ENCODE results near the gene CACNB2. TPM values are rescaled to one million over a fixed set of nuclear protein-coding genes. Genes with fewer than 3 reads are reported as not detected.

CACNB2 gene
- total and polyA plus RNA-seq, 5 donors = 13.1 to 51.1 (median 41.0) TPM

DNA sequence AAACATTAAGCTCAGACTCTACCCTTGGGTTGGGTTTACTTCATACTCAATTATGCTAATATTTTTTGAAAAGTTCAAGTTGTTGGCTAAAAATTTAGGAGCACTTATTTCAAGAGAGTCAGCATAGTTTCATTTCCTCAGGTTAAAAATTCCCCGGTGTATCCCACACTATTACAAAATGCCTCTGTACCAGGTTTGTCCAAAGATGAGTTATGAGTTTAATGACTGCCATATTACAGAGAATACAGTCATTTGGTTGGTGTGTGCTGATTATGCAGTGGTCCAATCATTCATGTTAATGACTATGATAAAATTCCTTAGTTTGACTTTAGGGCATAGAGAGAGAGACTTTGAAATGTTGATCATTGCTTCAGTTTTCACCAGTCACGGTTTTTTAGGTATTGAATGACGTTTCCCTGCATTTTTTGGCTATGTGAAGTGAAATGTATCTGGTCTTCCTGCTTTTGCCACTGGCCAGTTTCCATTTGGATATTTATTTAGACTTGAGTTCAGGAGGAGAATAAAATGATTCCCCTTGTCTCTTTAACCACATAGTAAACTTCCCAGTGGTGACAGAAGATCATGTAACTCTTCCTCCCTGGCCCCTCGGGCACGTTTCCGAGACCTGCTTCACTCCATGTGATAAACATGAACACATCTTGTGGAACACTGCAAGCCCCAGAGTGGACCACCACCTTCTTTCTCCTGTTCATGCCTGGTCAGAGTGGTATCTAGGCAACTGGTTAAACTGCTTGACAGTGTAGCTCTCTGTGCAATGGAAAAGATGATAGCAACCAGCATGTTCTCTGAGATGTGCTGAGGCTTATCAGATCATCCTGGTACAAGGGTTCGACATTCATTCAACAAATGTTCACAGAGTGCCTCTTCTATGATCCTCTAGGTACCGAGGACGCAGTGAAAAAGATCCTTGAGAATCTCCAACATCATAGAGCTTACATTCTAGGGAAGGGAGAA lies 153.6 kb downstream of the CACNB2 start:
- WGBS = 75% methylated on average over 9 of the region's 9 CpGs
- H3K4me3 ChIP-seq (ENCODE audit: low read length) = no peak overlapping the region
- no peaks in the 10 kb centered on the region for H3K9me3 ChIP-seq (ENCODE audit: control insufficient read depth, low read length)
- DNase-seq (no peak), ATAC-seq (no peak)
- H3K4me1 ChIP-seq (ENCODE audit: control insufficient read depth, insufficient read depth, low read length) = no peaks in the 10 kb centered on the region
- intact Hi-C loops (cut with DNase I) = no loop called here
- no peak overlapping the region for H3K27ac ChIP-seq (ENCODE audit: low read length)
- H3K27me3 ChIP-seq (ENCODE audit: control insufficient read depth, insufficient read depth) = no peaks in the 10 kb centered on the region

DNA sequence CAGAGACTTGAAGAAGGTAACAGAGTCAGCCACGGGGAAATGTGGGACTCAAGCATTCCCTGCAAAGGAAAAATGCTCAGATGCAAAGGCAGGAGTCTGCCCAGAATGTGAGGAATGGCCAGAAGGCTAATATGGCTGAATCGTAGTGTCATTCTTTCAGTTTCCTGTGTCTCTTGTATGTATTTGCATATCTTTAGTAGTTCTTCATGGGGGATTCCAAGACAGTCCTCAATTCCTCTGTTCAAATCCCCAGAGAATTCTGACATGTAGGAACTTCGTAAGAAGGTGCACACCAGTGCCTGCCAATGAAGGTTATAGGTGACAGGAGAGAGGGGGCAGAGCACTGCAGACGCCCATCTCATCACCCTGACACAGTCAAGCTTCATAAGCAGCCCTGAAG lies 154.4 kb downstream of the CACNB2 start:
- Histone ChIP-seq H3K27me3 (ENCODE audit: control insufficient read depth, insufficient read depth) (no peaks in the 10 kb centered on the region), H3K27ac (ENCODE audit: low read length) (no peak overlapping the region), H3K4me3 (ENCODE audit: low read length) (no peak overlapping the region), H3K4me1 (ENCODE audit: control insufficient read depth, insufficient read depth, low read length) (no peaks in the 10 kb centered on the region), H3K9me3 (ENCODE audit: control insufficient read depth, low read length) (no peaks in the 10 kb centered on the region)
- ATAC-seq (no peak), DNase-seq (no peak)
- WGBS = 69% methylated on average over 4 of the region's 4 CpGs
- intact Hi-C loops (cut with DNase I) = no loop called here

DNA sequence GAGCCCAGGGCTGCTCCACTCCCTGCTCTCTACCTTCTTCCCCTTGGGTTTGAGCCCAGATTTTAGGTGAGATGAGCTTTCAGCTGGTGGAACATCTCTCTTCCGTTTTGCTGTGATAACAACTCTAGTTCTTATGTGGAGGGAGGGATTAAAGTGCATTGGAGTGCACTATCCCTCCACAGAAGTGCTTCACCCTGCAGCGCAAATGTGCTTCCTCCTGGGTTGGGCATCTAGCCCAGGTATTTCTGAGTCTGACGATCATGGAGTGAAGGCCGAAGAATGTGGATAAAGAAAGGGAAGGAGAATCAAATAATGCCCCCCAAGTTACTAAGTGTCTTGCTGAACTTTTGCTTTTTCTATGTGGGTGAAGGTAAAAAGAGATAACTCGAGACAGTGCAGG lies 157.4 kb downstream of the CACNB2 start:
- Histone ChIP-seq H3K27ac (ENCODE audit: low read length) (no peak overlapping the region), H3K4me3 (ENCODE audit: low read length) (no peak overlapping the region), H3K27me3 (ENCODE audit: control insufficient read depth, insufficient read depth) (no peaks in the 10 kb centered on the region), H3K9me3 (ENCODE audit: control insufficient read depth, low read length) (no peaks in the 10 kb centered on the region), H3K4me1 (ENCODE audit: control insufficient read depth, insufficient read depth, low read length) (no peaks in the 10 kb centered on the region)
- intact Hi-C loops (cut with DNase I) = no loop called here
- WGBS = 63% methylated on average over 5 of the region's 5 CpGs
- ATAC-seq = no peak
- no peak for DNase-seq

DNA sequence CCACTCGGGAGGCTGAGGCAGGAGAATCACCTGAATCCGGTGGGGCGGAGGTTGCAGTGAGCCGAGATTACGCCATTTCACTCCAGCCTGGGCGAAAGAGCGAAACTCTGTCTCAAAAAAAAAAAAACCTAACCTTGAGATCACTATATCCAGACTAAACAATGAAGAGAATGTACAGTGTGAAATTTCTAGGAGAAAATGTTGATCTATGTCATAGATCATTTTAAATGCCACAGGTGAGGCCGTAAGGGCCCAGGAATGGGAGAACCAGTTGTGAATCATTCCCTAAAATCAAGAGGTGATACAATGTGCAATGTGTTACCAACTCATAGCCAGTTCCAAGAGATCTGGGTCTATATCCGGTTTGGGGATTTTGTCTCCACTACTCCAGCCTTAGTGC lies 158.0 kb downstream of the CACNB2 start:
- no peak for DNase-seq
- no peak overlapping the region for H3K27ac ChIP-seq (ENCODE audit: low read length)
- no peaks in the 10 kb centered on the region for H3K9me3 ChIP-seq (ENCODE audit: control insufficient read depth, low read length)
- H3K4me3 ChIP-seq (ENCODE audit: low read length) = no peak overlapping the region
- H3K4me1 ChIP-seq (ENCODE audit: control insufficient read depth, insufficient read depth, low read length) = no peaks in the 10 kb centered on the region
- ATAC-seq = no peak
- intact Hi-C loops (cut with DNase I) = no loop called here
- no peaks in the 10 kb centered on the region for H3K27me3 ChIP-seq (ENCODE audit: control insufficient read depth, insufficient read depth)
- 94% methylated on average over 9 of the region's 9 CpGs for WGBS

DNA sequence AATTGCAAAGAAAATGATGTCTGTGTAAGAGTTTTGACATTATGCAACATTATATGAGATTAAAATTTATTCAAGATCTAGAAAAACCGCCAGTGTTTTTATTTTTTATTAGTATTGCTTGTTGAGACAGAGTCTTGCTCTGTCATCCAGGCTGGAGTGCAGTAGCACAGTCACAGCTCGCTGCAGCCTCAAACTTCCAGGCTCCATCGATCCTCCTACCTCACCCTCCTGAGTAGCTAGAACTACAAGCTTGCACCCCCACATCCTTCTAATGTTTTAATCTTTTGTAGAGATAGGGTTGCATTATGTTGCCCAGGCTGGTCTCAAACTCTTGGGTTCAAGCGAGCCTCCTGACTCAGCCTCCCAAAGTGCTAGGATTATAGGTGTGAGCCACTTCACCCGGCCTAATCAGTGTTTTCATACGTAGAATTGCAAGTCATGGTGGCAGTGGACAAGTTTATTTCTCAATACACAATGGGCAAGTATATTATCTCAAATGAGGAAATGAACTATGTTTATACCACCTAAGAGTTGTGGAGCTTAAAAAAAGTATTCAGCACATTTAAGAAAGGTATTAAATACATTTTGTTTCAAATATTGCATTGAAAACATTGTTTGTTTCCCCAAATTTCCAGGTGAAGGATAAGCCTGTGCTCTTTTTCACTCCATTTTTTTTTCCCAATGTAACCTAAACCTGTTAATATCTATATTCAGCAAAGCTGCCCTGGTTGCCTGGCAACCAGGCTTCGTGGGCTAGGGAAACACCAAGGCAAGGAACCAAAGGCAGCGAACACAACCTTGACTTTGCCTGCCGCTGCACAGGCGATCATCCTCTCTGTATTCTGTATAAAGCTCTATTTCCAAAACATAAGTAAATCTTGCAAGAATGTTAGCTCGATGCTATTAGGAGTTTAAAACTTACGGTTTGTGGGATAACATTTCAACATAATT lies 163.9 kb downstream of the CACNB2 start:
- DNase-seq = peak in 1 of 3 donors; percentile 51
- intact Hi-C loops (cut with DNase I) = no loop called here
- 62% methylated on average over 12 of the region's 12 CpGs for WGBS
- Histone ChIP-seq H3K27ac (ENCODE audit: low read length) (no peak overlapping the region), H3K27me3 (ENCODE audit: control insufficient read depth, insufficient read depth) (no peaks in the 10 kb centered on the region), H3K4me3 (ENCODE audit: low read length) (no peak overlapping the region), H3K4me1 (ENCODE audit: control insufficient read depth, insufficient read depth, low read length) (peaks cover 1% of the 10 kb centered on the region), H3K9me3 (ENCODE audit: control insufficient read depth, low read length) (no peaks in the 10 kb centered on the region)
- no peak for ATAC-seq

DNA sequence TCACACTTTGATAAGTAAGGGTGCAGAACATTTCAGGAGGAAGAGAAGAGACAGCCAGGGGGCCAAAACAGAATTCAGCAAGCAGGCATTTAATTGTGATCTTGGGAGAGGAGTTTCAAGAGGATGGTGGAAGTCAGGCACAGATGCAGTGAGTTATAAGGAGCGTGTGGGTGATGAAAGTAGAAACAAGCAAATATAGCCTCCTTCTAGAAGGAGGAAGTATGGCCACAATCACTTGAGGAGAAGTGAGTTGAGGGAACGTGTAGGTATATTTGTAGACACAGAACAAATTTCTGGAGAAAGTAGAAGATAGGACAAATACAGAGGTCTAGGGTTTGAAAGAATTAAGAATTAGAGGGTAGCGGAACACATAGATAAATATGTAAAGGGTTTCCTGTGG lies 165.8 kb downstream of the CACNB2 start:
- WGBS = 74% methylated on average over 3 of the region's 3 CpGs
- peaks cover 1% of the 10 kb centered on the region for H3K4me1 ChIP-seq (ENCODE audit: control insufficient read depth, insufficient read depth, low read length)
- ATAC-seq = no peak
- no peaks in the 10 kb centered on the region for H3K27me3 ChIP-seq (ENCODE audit: control insufficient read depth, insufficient read depth)
- intact Hi-C loops (cut with DNase I) = no loop called here
- no peaks in the 10 kb centered on the region for H3K9me3 ChIP-seq (ENCODE audit: control insufficient read depth, low read length)
- H3K4me3 ChIP-seq (ENCODE audit: low read length) = no peak overlapping the region
- DNase-seq = no peak
- H3K27ac ChIP-seq (ENCODE audit: low read length) = no peak overlapping the region

DNA sequence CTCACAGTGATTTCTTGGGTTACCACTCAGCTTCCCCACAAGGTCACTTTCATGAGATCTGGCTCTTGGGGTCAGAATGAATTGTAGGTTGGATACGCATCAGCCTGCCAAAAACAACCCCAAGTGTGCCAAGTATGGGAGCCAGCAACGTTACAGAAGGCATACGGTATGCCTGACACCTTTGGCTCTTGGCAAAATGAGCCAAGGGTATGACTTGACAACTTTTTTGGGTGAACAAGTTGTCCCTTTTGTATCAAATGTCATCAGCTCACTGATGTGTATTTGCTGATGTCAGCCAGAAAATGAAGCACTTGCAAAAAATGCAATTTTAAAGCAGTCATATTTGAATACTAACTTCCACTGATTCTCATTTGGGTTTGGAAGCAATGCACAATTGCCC lies 168.4 kb downstream of the CACNB2 start:
- intact Hi-C loops (cut with DNase I) = no loop called here
- peak; percentile 23 to 60 (median 51) for DNase-seq
- peak; percentile 67 to 74 for ATAC-seq
- Histone ChIP-seq H3K4me3 (ENCODE audit: low read length) (no peak overlapping the region), H3K27me3 (ENCODE audit: control insufficient read depth, insufficient read depth) (no peaks in the 10 kb centered on the region), H3K27ac (ENCODE audit: low read length) (peak overlapping the region; percentile 86), H3K9me3 (ENCODE audit: control insufficient read depth, low read length) (no peaks in the 10 kb centered on the region), H3K4me1 (ENCODE audit: control insufficient read depth, insufficient read depth, low read length) (peaks cover 1% of the 10 kb centered on the region)
- WGBS = 14% methylated on average over 3 of the region's 3 CpGs

DNA sequence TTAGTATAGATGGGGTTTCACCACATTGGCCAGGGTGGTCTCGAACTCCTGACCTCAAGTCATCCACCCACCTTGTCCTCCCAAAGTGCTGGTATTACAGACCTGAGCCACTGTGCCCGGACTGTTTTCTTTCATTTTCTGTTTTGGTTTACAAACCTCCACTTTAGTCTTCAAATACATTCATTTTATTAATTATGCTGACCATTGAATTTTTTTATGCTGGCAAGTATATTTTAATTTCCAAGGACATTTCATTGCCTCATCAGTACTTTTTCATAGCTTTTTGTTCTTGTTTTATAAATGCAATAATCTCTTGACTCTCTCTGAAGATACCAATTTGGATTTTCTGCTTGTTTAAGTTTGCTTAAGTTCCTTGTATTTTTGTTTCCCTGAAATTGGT lies 170.5 kb downstream of the CACNB2 start:
- Histone ChIP-seq H3K27me3 (ENCODE audit: control insufficient read depth, insufficient read depth) (no peaks in the 10 kb centered on the region), H3K27ac (ENCODE audit: low read length) (no peak overlapping the region), H3K4me1 (ENCODE audit: control insufficient read depth, insufficient read depth, low read length) (peaks cover 1% of the 10 kb centered on the region), H3K9me3 (ENCODE audit: control insufficient read depth, low read length) (no peaks in the 10 kb centered on the region), H3K4me3 (ENCODE audit: low read length) (no peak overlapping the region)
- no peak for DNase-seq
- no peak for ATAC-seq
- intact Hi-C loops (cut with DNase I) = no loop called here
- 88% methylated on average over 2 of the region's 2 CpGs for WGBS

DNA sequence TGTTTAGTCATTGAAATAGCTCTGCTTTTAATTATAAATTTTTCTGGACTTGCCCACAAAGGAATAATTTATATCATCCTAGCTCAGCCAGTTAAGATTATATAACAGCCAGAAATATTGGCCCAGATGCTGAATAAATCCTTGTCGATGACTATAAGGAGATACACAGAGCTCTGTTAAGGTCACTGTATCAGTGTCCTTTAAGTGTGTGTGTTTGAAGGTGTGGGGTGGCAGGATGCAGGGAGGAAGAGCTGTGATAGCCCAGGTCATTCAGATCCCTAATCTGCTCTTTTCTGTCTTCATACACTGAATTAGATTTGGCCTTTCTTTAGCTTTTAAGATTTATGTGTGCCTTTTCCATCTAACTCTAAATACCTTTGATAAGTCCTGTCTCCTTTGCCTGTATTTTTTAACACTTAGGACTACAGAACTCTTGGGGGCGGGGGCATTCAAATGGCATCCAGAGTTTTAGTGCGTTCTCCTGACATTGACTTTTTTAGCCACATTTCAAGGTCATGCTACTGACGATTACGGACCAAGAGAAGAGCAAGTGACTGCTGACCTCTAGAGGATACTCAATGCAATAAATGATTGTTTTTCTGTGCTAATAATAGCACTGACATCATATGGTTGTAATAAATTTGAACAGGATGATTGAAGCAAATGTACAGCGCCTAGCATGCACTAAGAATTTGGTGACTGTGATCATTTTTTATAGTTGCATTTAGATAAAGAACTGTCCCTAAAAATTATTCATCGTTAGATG lies 172.3 kb downstream of the CACNB2 start:
- intact Hi-C loops (cut with DNase I) = no loop called here
- H3K4me3 ChIP-seq (ENCODE audit: low read length) = no peak overlapping the region
- 14% methylated on average over 7 of the region's 7 CpGs for WGBS
- peak; percentile 75 to 80 for ATAC-seq
- no peaks in the 10 kb centered on the region for H3K9me3 ChIP-seq (ENCODE audit: control insufficient read depth, low read length)
- DNase-seq = no peak
- peaks cover 1% of the 10 kb centered on the region for H3K4me1 ChIP-seq (ENCODE audit: control insufficient read depth, insufficient read depth, low read length)
- peak overlapping the region; percentile 80 for H3K27ac ChIP-seq (ENCODE audit: low read length)
- no peaks in the 10 kb centered on the region for H3K27me3 ChIP-seq (ENCODE audit: control insufficient read depth, insufficient read depth)

DNA sequence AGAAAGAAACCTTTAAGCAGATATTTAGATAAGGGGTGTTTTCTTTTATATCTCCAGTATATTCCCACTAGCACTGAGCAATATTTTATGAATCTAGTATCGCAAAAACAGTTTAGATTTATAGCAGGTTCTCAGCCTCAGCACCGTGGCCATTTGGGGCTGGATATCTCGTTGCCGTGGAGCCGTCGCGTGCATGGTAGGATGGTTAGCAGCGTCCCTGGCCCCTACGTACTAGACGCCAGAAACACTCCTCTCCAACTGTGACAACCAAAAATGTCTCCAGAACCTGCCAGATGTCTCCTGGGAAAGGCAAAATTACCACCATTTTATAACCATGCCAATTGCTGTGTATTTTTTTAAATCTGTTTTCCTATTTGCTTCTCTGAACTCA lies 172.9 kb downstream of the CACNB2 start:
- no peak overlapping the region for H3K4me3 ChIP-seq (ENCODE audit: low read length)
- H3K27ac ChIP-seq (ENCODE audit: low read length) = peak overlapping the region; percentile 76
- no peaks in the 10 kb centered on the region for H3K27me3 ChIP-seq (ENCODE audit: control insufficient read depth, insufficient read depth)
- intact Hi-C loops (cut with DNase I) = no loop called here
- DNase-seq = no peak
- WGBS = 54% methylated on average over 10 of the region's 10 CpGs
- peak; percentile 59 to 62 for ATAC-seq
- peaks cover 1% of the 10 kb centered on the region for H3K4me1 ChIP-seq (ENCODE audit: control insufficient read depth, insufficient read depth, low read length)
- H3K9me3 ChIP-seq (ENCODE audit: control insufficient read depth, low read length) = no peaks in the 10 kb centered on the region
